ENCODE data around the gene ANKRD11.

Gene ANKRD11

GRCh38 chr16:89273741-89274472 is 216.5 kb downstream of the ANKRD11 start:
- Histone ChIP-seq H3K9ac (ENCODE audit: low read depth, low read length, poor library complexity) (peak overlapping the region; percentile 57), H3K36me3 (replicated peaks in 1 of 2; ENCODE audit: control insufficient read depth in 2 of 2, insufficient read depth in 2 of 2, low read length in 2 of 2) (peaks cover 67 to 95% of the 10 kb centered on the region in 2 donors), H2BK12ac (ENCODE audit: low read length) (no peak overlapping the region), H3K4me1 (ENCODE audit: control insufficient read depth in 2 of 2, insufficient read depth in 1 of 2, low read depth in 1 of 2, low read length in 2 of 2) (no peaks in the 10 kb centered on the region), H3K9me3 (replicated peaks in 1 of 2; ENCODE audit: control insufficient read depth in 2 of 2, insufficient read depth in 1 of 2, low read depth in 1 of 2, low read length in 2 of 2) (no peaks in the 10 kb centered on the region), H3K4ac (ENCODE audit: low read length) (no peak overlapping the region), H2AK5ac (ENCODE audit: low read depth, low read length) (no peak overlapping the region), H3K23ac (ENCODE audit: low read depth, low read length, poor library complexity) (peak overlapping the region; percentile 70), H3K4me2 (ENCODE audit: insufficient read depth, low read length, poor library complexity, severe bottlenecking) (no peak overlapping the region), H3K18ac (ENCODE audit: low read length) (no peak overlapping the region), H4K8ac (ENCODE audit: low read depth, low read length) (no peak overlapping the region), H3K79me1 (ENCODE audit: low read depth, low read length) (peaks cover 24% of the 10 kb centered on the region), H3K14ac (ENCODE audit: low read length) (no peak overlapping the region), H2BK5ac (ENCODE audit: low read length) (no peak overlapping the region), H3K4me3 (ENCODE audit: low read length in 2 of 2) (no peak overlapping the region), H2BK120ac (ENCODE audit: low read depth, low read length) (no peak overlapping the region), H2AFZ (ENCODE audit: low read length) (no peak overlapping the region), H3K27me3 (ENCODE audit: control insufficient read depth in 3 of 3, insufficient read depth in 3 of 3, low read depth in 1 of 3, low read length in 3 of 3) (no peaks in the 10 kb centered on the region), H3K27ac (replicated peaks; ENCODE audit: low read length) (no peak overlapping the region), H2BK15ac (ENCODE audit: low read length) (no peak overlapping the region), H4K91ac (ENCODE audit: low read depth, low read length, poor library complexity) (no peak overlapping the region)
- no CpG with 5 or more reads among the region's 19 CpGs for WGBS, 2 donors (ENCODE audit: extremely low coverage in 2 of 2, insufficient read length in 2 of 2, insufficient replicate concordance in 1 of 2)
- DNase-seq (ENCODE audit: low spot score) = no peak

- peaks cover 19% of the 10 kb centered on the region for H3K79me1 ChIP-seq (ENCODE audit: low read depth, low read length)
- H3K23ac ChIP-seq (ENCODE audit: low read depth, low read length, poor library complexity) = no peak overlapping the region
- H4K8ac ChIP-seq (ENCODE audit: low read depth, low read length) = no peak overlapping the region
- H4K91ac ChIP-seq (ENCODE audit: low read depth, low read length, poor library complexity) = no peak overlapping the region
- no peak overlapping the region for H2BK15ac ChIP-seq (ENCODE audit: low read length)
- H3K4me2 ChIP-seq (ENCODE audit: insufficient read depth, low read length, poor library complexity, severe bottlenecking) = no peak overlapping the region
- H3K18ac ChIP-seq (ENCODE audit: low read length) = no peak overlapping the region
- H2AFZ ChIP-seq (ENCODE audit: low read length) = no peak overlapping the region
- H3K27me3 ChIP-seq (ENCODE audit: control insufficient read depth in 3 of 3, insufficient read depth in 3 of 3, low read depth in 1 of 3, low read length in 3 of 3) = no peaks in the 10 kb centered on the region
- DNase-seq (ENCODE audit: low spot score) = no peak
- no peaks in the 10 kb centered on the region for H3K9me3 ChIP-seq (replicated peaks in 1 of 2; ENCODE audit: control insufficient read depth in 2 of 2, insufficient read depth in 1 of 2, low read depth in 1 of 2, low read length in 2 of 2)
- H3K9ac ChIP-seq (ENCODE audit: low read depth, low read length, poor library complexity) = no peak overlapping the region
- H3K4me1 ChIP-seq (ENCODE audit: control insufficient read depth in 2 of 2, insufficient read depth in 1 of 2, low read depth in 1 of 2, low read length in 2 of 2) = no peaks in the 10 kb centered on the region
- no peak overlapping the region for H3K4ac ChIP-seq (ENCODE audit: low read length)
- no peak overlapping the region for H2AK5ac ChIP-seq (ENCODE audit: low read depth, low read length)
- H3K36me3 ChIP-seq (replicated peaks in 1 of 2; ENCODE audit: control insufficient read depth in 2 of 2, insufficient read depth in 2 of 2, low read length in 2 of 2) = peaks cover 59 to 88% of the 10 kb centered on the region in 2 donors
- no peak overlapping the region for H3K4me3 ChIP-seq (ENCODE audit: low read length in 2 of 2)
- no peak overlapping the region for H3K14ac ChIP-seq (ENCODE audit: low read length)
- no CpG with 5 or more reads among the region's 6 CpGs for WGBS, 2 donors (ENCODE audit: extremely low coverage in 2 of 2, insufficient read length in 2 of 2, insufficient replicate concordance in 1 of 2)
- no peak overlapping the region for H2BK12ac ChIP-seq (ENCODE audit: low read length)
- no peak overlapping the region for H2BK120ac ChIP-seq (ENCODE audit: low read depth, low read length)
- H2BK5ac ChIP-seq (ENCODE audit: low read length) = no peak overlapping the region
- H3K27ac ChIP-seq (replicated peaks; ENCODE audit: low read length) = no peak overlapping the region
These were observed 217.7 kb downstream of the ANKRD11 start for GRCh38 chr16:89272631-89273030.

- Histone ChIP-seq H2AK5ac (ENCODE audit: low read depth, low read length) (no peak overlapping the region), H3K9me3 (replicated peaks in 1 of 2; ENCODE audit: control insufficient read depth in 2 of 2, insufficient read depth in 1 of 2, low read depth in 1 of 2, low read length in 2 of 2) (no peaks in the 10 kb centered on the region), H4K8ac (ENCODE audit: low read depth, low read length) (no peak overlapping the region), H3K4me3 (ENCODE audit: low read length in 2 of 2) (no peak overlapping the region), H4K91ac (ENCODE audit: low read depth, low read length, poor library complexity) (no peak overlapping the region), H3K27ac (replicated peaks; ENCODE audit: low read length) (no peak overlapping the region), H3K4me2 (ENCODE audit: insufficient read depth, low read length, poor library complexity, severe bottlenecking) (no peak overlapping the region), H2BK15ac (ENCODE audit: low read length) (no peak overlapping the region), H3K4ac (ENCODE audit: low read length) (no peak overlapping the region), H3K9ac (ENCODE audit: low read depth, low read length, poor library complexity) (peak overlapping the region; percentile 27), H3K18ac (ENCODE audit: low read length) (no peak overlapping the region), H3K79me1 (ENCODE audit: low read depth, low read length) (peaks cover 9% of the 10 kb centered on the region), H3K14ac (ENCODE audit: low read length) (no peak overlapping the region), H3K4me1 (ENCODE audit: control insufficient read depth in 2 of 2, insufficient read depth in 1 of 2, low read depth in 1 of 2, low read length in 2 of 2) (no peaks in the 10 kb centered on the region), H3K23ac (ENCODE audit: low read depth, low read length, poor library complexity) (no peak overlapping the region), H2AFZ (ENCODE audit: low read length) (no peak overlapping the region), H3K27me3 (ENCODE audit: control insufficient read depth in 3 of 3, insufficient read depth in 3 of 3, low read depth in 1 of 3, low read length in 3 of 3) (no peaks in the 10 kb centered on the region), H2BK5ac (ENCODE audit: low read length) (no peak overlapping the region), H2BK120ac (ENCODE audit: low read depth, low read length) (no peak overlapping the region), H3K36me3 (replicated peaks in 1 of 2; ENCODE audit: control insufficient read depth in 2 of 2, insufficient read depth in 2 of 2, low read length in 2 of 2) (peaks cover 50 to 88% of the 10 kb centered on the region in 2 donors), H2BK12ac (ENCODE audit: low read length) (no peak overlapping the region)
- no CpG with 5 or more reads among the region's 32 CpGs for whole genome bisulfite sequencing, 2 donors (ENCODE audit: extremely low coverage in 2 of 2, insufficient read length in 2 of 2, insufficient replicate concordance in 1 of 2)
- DNase-seq (ENCODE audit: low spot score) = no peak
These were observed 219.6 kb downstream of the ANKRD11 start for GRCh38 chr16:89270666-89271345.

GRCh38 chr16:89269805-89270665 is 220.3 kb downstream of the ANKRD11 start:
- no peak overlapping the region for H3K18ac ChIP-seq (ENCODE audit: low read length)
- H3K79me1 ChIP-seq (ENCODE audit: low read depth, low read length) = peaks cover 4% of the 10 kb centered on the region
- no peak overlapping the region for H3K4me2 ChIP-seq (ENCODE audit: insufficient read depth, low read length, poor library complexity, severe bottlenecking)
- no peak overlapping the region for H3K4ac ChIP-seq (ENCODE audit: low read length)
- no peaks in the 10 kb centered on the region for H3K9me3 ChIP-seq (replicated peaks in 1 of 2; ENCODE audit: control insufficient read depth in 2 of 2, insufficient read depth in 1 of 2, low read depth in 1 of 2, low read length in 2 of 2)
- H3K23ac ChIP-seq (ENCODE audit: low read depth, low read length, poor library complexity) = no peak overlapping the region
- H2BK5ac ChIP-seq (ENCODE audit: low read length) = no peak overlapping the region
- no peak overlapping the region for H3K27ac ChIP-seq (replicated peaks; ENCODE audit: low read length)
- no peak overlapping the region for H2BK12ac ChIP-seq (ENCODE audit: low read length)
- no peak overlapping the region for H3K14ac ChIP-seq (ENCODE audit: low read length)
- no peaks in the 10 kb centered on the region for H3K4me1 ChIP-seq (ENCODE audit: control insufficient read depth in 2 of 2, insufficient read depth in 1 of 2, low read depth in 1 of 2, low read length in 2 of 2)
- H3K36me3 ChIP-seq (replicated peaks in 1 of 2; ENCODE audit: control insufficient read depth in 2 of 2, insufficient read depth in 2 of 2, low read length in 2 of 2) = peaks cover 47 to 88% of the 10 kb centered on the region in 2 donors
- WGBS, 2 donors (ENCODE audit: extremely low coverage in 2 of 2, insufficient read length in 2 of 2, insufficient replicate concordance in 1 of 2) = no CpG with 5 or more reads among the region's 27 CpGs
- H4K8ac ChIP-seq (ENCODE audit: low read depth, low read length) = no peak overlapping the region
- no peak overlapping the region for H4K91ac ChIP-seq (ENCODE audit: low read depth, low read length, poor library complexity)
- no peak overlapping the region for H2BK15ac ChIP-seq (ENCODE audit: low read length)
- H2BK120ac ChIP-seq (ENCODE audit: low read depth, low read length) = no peak overlapping the region
- H2AK5ac ChIP-seq (ENCODE audit: low read depth, low read length) = no peak overlapping the region
- no peak for DNase-seq (ENCODE audit: low spot score)
- H3K9ac ChIP-seq (ENCODE audit: low read depth, low read length, poor library complexity) = no peak overlapping the region
- H3K27me3 ChIP-seq (ENCODE audit: control insufficient read depth in 3 of 3, insufficient read depth in 3 of 3, low read depth in 1 of 3, low read length in 3 of 3) = no peaks in the 10 kb centered on the region
- no peak overlapping the region for H3K4me3 ChIP-seq (ENCODE audit: low read length in 2 of 2)
- no peak overlapping the region for H2AFZ ChIP-seq (ENCODE audit: low read length)
